H1 (cell line): Measurements from ENCODE around the gene MAP4K4. TPM values are rescaled to one million over a fixed set of nuclear protein-coding genes. Genes with fewer than 3 reads are reported as not detected.

Experiments used
- CTCF ChIA-PET: fragments of 300-600 bp; sonication (Branson Sonifier 250); formaldehyde crosslinking; loops from one replicate; lab custom pipeline; 2021; ENCODE audit not compliant: partially characterized antibody; lab: Charles Lee
- POLR2A ChIA-PET: fragments of 300-600 bp; sonication (Branson Sonifier 250); formaldehyde crosslinking; loops from one replicate; lab custom pipeline; 2021; ENCODE audit warnings: inconsistent platforms; ENCODE audit not compliant: partially characterized antibody; lab: Charles Lee
- DNase-seq, 2 experiments: peaks; one replicate each; pipeline versions ENCODE4 v3.0.0 to v3.0.0-alpha.2; 2010 to 2022; ENCODE audit warnings: low spot score in 2 of 2, low read depth in 1 of 2, mixed read lengths in 1 of 2
- FAIRE-seq: peaks from 2 replicates; lab custom pipeline; 2011; peaks lifted over from hg19 to GRCh38; lab: Jason Lieb, UNC
- H2AFZ ChIP-seq: 2 replicates; pipeline ENCODE4 v1.8.1; 2012; ENCODE audit warnings: low read length, inconsistent platforms
- H2AK5ac ChIP-seq: 2 replicates; pipeline ENCODE4 v1.6.1; 2013; ENCODE audit warnings: low read depth, low read length
- H2BK120ac ChIP-seq: replicated peaks from 2 replicates; pipeline ENCODE3; 2013; ENCODE audit warnings: low read depth, low read length, inconsistent platforms
- H2BK12ac ChIP-seq: 2 replicates; pipeline ENCODE4 v1.6.1; 2013; ENCODE audit warnings: low read depth, low read length
- H2BK15ac ChIP-seq: 2 replicates; pipeline ENCODE4 v1.6.1; 2013; ENCODE audit warnings: low read length
- H2BK20ac ChIP-seq: 2 replicates; pipeline ENCODE4 v1.6.1; 2013; ENCODE audit warnings: low read length
- H2BK5ac ChIP-seq: 2 replicates; pipeline ENCODE4 v1.6.1; 2013; ENCODE audit warnings: low read depth, low read length
- H3K14ac ChIP-seq: 2 replicates; pipeline ENCODE4 v1.6.1; 2013; ENCODE audit warnings: inconsistent platforms; ENCODE audit not compliant: insufficient read length
- H3K18ac ChIP-seq: 2 replicates; pipeline ENCODE4 v1.6.1; 2013; ENCODE audit warnings: low read length; ENCODE audit errors: extremely low read depth
- H3K23ac ChIP-seq: 2 replicates; pipeline ENCODE4 v1.6.1; 2013; ENCODE audit warnings: inconsistent platforms; ENCODE audit not compliant: insufficient read length
- H3K23me2 ChIP-seq: 2 replicates; pipeline ENCODE4 v1.6.1; 2013; ENCODE audit warnings: low read depth, low read length
- H3K27ac ChIP-seq: 2 replicates; pipeline ENCODE4 v1.6.1; 2011; ENCODE audit warnings: low read depth, low read length, inconsistent platforms
- H3K27me3 ChIP-seq, 4 experiments: replicated peaks in 1 of 4; 1 replicate in 1 of 4; 2 replicates in 3 of 4; pipeline versions ENCODE4 v1.6.1 to v1.8.1; 2011 to 2013; ENCODE audit warnings: low read length in 3 of 4, mild to moderate bottlenecking in 3 of 4, inconsistent platforms in 2 of 4, mixed read lengths in 2 of 4, moderate library complexity in 1 of 4; ENCODE audit not compliant: control insufficient read depth in 3 of 4, insufficient read depth in 3 of 4; ENCODE audit errors: extremely low read depth in 1 of 4
- H3K36me3 ChIP-seq, 4 experiments: 2 replicates each; pipeline versions ENCODE4 v1.6.1 to v1.8.1; 2011 to 2013; ENCODE audit warnings: mild to moderate bottlenecking in 4 of 4, low read length in 3 of 4, moderate library complexity in 2 of 4, control low read depth in 1 of 4, inconsistent platforms in 1 of 4; ENCODE audit not compliant: insufficient read depth in 4 of 4, control insufficient read depth in 2 of 4
- H3K4ac ChIP-seq: replicated peaks from 2 replicates; pipeline ENCODE3; 2013; ENCODE audit warnings: low read length, low read depth, mixed read lengths, inconsistent platforms; ENCODE audit not compliant: insufficient read length
- H3K4me1 ChIP-seq, 4 experiments: replicated peaks in 1 of 4; 1 replicate in 1 of 4; 2 replicates in 3 of 4; pipeline versions ENCODE4 v1.6.1 to v1.8.1; 2011 to 2013; ENCODE audit warnings: low read length in 3 of 4, inconsistent platforms in 2 of 4, mixed read lengths in 1 of 4; ENCODE audit not compliant: insufficient read depth in 4 of 4, control insufficient read depth in 3 of 4
- H3K4me2 ChIP-seq, 2 experiments: 2 replicates each; pipeline versions ENCODE4 v1.6.1 to v1.8.1; 2011 to 2013; ENCODE audit warnings: low read depth in 2 of 2, low read length in 2 of 2, control low read depth in 1 of 2, inconsistent platforms in 1 of 2, mild to moderate bottlenecking in 1 of 2; ENCODE audit not compliant: insufficient read depth in 1 of 2
- H3K4me3 ChIP-seq, 4 experiments: fragments of 200-600, 300-600 bp in 1 of 4; sonication (generic), shearing (Covaris generic), sonication (Bioruptor Twin) in 1 of 4; 2 replicates each; pipeline versions ENCODE4 v1.5.1 to v1.8.1; 2011 to 2016; ENCODE audit warnings: low read length in 4 of 4, low read depth in 3 of 4, control low read depth in 2 of 4, inconsistent platforms in 2 of 4, mild to moderate bottlenecking in 2 of 4, mixed read lengths in 1 of 4, moderate library complexity in 1 of 4; ENCODE audit not compliant: insufficient read depth in 2 of 4; ENCODE audit errors: extremely low read depth in 1 of 4
- H3K56ac ChIP-seq: replicated peaks from 2 replicates; pipeline ENCODE3; 2013; ENCODE audit warnings: low read depth, mild to moderate bottlenecking, mixed read lengths, low read length, inconsistent platforms; ENCODE audit not compliant: insufficient read length
- H3K79me1 ChIP-seq: 2 replicates; pipeline ENCODE4 v1.6.1; 2013; ENCODE audit warnings: low read depth, low read length, control low read depth
- H3K79me2 ChIP-seq, 2 experiments: 2 replicates each; pipeline versions ENCODE4 v1.6.1 to v1.8.1; 2012 to 2013; ENCODE audit warnings: low read length in 2 of 2, mild to moderate bottlenecking in 2 of 2, inconsistent platforms in 1 of 2; ENCODE audit not compliant: insufficient read depth in 2 of 2, control insufficient read depth in 1 of 2
- H3K9ac ChIP-seq, 4 experiments: replicated peaks in 1 of 4; 1 replicate in 1 of 4; 2 replicates in 3 of 4; pipeline versions ENCODE4 v1.6.1 to v1.8.1; 2011 to 2013; ENCODE audit warnings: low read depth in 3 of 4, low read length in 3 of 4, control low read depth in 2 of 4, mild to moderate bottlenecking in 2 of 4, moderate library complexity in 2 of 4, inconsistent platforms in 1 of 4; ENCODE audit errors: extremely low read depth in 1 of 4
- H3K9me3 ChIP-seq, 2 experiments: 2 replicates each; pipeline versions ENCODE4 v1.6.1 to v1.8.1; 2012 to 2013; ENCODE audit warnings: mild to moderate bottlenecking in 2 of 2, moderate library complexity in 2 of 2, control low read depth in 1 of 2, inconsistent platforms in 1 of 2, low read depth in 1 of 2, low read length in 1 of 2, mixed read lengths in 1 of 2; ENCODE audit not compliant: insufficient read depth in 2 of 2
- H4K20me1 ChIP-seq, 2 experiments: replicated peaks in 1 of 2; 2 replicates each; pipeline versions ENCODE3 to v1.8.1; 2011 to 2013; ENCODE audit warnings: inconsistent platforms in 2 of 2, low read length in 2 of 2, mild to moderate bottlenecking in 1 of 2; ENCODE audit not compliant: insufficient read depth in 2 of 2, control insufficient read depth in 1 of 2
- H4K5ac ChIP-seq: 2 replicates; pipeline ENCODE4 v1.6.1; 2013; ENCODE audit warnings: low read length, low read depth, mixed read lengths, inconsistent platforms; ENCODE audit not compliant: insufficient read length
- H4K8ac ChIP-seq: 2 replicates; pipeline ENCODE4 v1.8.0; 2013; ENCODE audit warnings: mild to moderate bottlenecking, moderate library complexity, low read length, inconsistent platforms; ENCODE audit not compliant: insufficient read depth; ENCODE audit errors: extremely low read depth
- H4K91ac ChIP-seq: replicated peaks from 2 replicates; pipeline ENCODE3; 2013; ENCODE audit warnings: low read length, mixed read lengths, inconsistent platforms; ENCODE audit not compliant: insufficient read length
- E2F6 ChIP-seq: IDR thresholded peaks from 2 replicates; pipeline ENCODE4 v1.6.1; 2012; ENCODE audit warnings: inconsistent platforms
- HDAC6 ChIP-seq: IDR thresholded peaks from one replicate; pipeline ENCODE4 v1.7.1; 2012; ENCODE audit warnings: low read depth, mild to moderate bottlenecking, inconsistent platforms, low read length, moderate library complexity
- SP4 ChIP-seq: IDR thresholded peaks from 2 replicates; pipeline ENCODE4 v1.6.1; 2012; ENCODE audit warnings: low read length, inconsistent platforms
- TAF7 ChIP-seq: optimal IDR thresholded peaks from 2 replicates; pipeline ENCODE3; 2011; ENCODE audit warnings: low read depth, mild to moderate bottlenecking, inconsistent platforms, low read length, moderate library complexity, borderline replicate concordance
- USF2 ChIP-seq: IDR thresholded peaks from 2 replicates; pipeline ENCODE4 v1.6.1; 2011; ENCODE audit warnings: low read length, improper control_type of control experiment
- polyA plus RNA-seq, 7 experiments: library from polyadenylated mRNA; depleted of rRNA in 3 of 7; stranded (reverse) in 5 of 7; unstranded in 2 of 7; fragments of >200 nt in 5 of 7; fragments of 200-250 nt in 2 of 7; gene quantifications; 1 replicate in 5 of 7; 2 replicates in 1 of 7; 4 replicates in 1 of 7; pipeline versions ENCODE4 v1.2.1 to v1.2.3, GENCODE V29; 2011 to 2013; ENCODE audit warnings: missing spikeins in 2 of 7, mixed read lengths in 2 of 7
- total RNA-seq: library from RNA; stranded (reverse); fragmentation: NEBNext Ultra II Directional; extraction: Animal tissue kit (Norgen Biotek cat#: 25700); gene quantifications from 2 replicates; pipeline ENCODE4 v1.2.1, GENCODE V29; 2021

MAP4K4 gene
- total and polyA plus RNA-seq, 2 of the 8 experiments (the other 6 are each of a cell fraction or from before 2014, with no cell fraction given), result 53.2 to 138 TPM

GRCh38 chr2:101658387-101658786 lies 39.1 kb upstream of the MAP4K4 start:
- Histone ChIP-seq H3K14ac (no peak overlapping the region), H3K23me2 (no peaks in the 10 kb centered on the region), H2AFZ (no peak overlapping the region), H2BK120ac (no peak overlapping the region), H3K18ac (no peak overlapping the region), H3K79me2 (no peaks in the 10 kb centered on the region)
- FAIRE-seq, result no peak
- TF ChIP-seq SP4 (no peak), HDAC6 (no peak), E2F6 (no peak), TAF7 (no peak), USF2 (no peak)
- TF ChIP-seq, all 59 proteins: peak for 0
- Histone ChIP-seq H4K20me1 (no peaks in the 10 kb centered on the region), H3K23ac (no peak overlapping the region), H3K36me3 (no peaks in the 10 kb centered on the region), H3K4ac (no peak overlapping the region), H2AK5ac (no peak overlapping the region), H3K4me2 (no peak overlapping the region), H4K91ac (no peak overlapping the region), H2BK20ac (no peak overlapping the region), H3K4me1 (peaks cover 0 to 3% (median 0%) of the 10 kb centered on the region in 4 experiments; a peak in 3 of 7 replicates), H2BK12ac (no peak overlapping the region), H3K56ac (no peak overlapping the region), H3K27me3 (no peaks in the 10 kb centered on the region), H3K79me1 (no peaks in the 10 kb centered on the region), H3K4me3 (no peak overlapping the region), H3K9me3 (no peaks in the 10 kb centered on the region), H4K5ac (no peak overlapping the region), H2BK15ac (no peak overlapping the region), H2BK5ac (no peak overlapping the region), H3K27ac (no peak overlapping the region), H3K9ac (no peak overlapping the region), H4K8ac (no peak overlapping the region)
- CTCF ChIA-PET, result no interaction called here
- DNase-seq, result no peak
- POLR2A ChIA-PET, result no interaction called here
